Upper lobe of left lung (tissue), 4 donors: ENCODE measurements around the gene RDH14.

ENCODE experiments used
- CTCF ChIP-seq, 6 experiments: fragments of 450-650 bp in 4 of 6; fragments of 200-600 bp in 2 of 6; sonication (generic) in 2 of 6; IDR thresholded peaks; one replicate each; pipeline ENCODE4 v1.5.1; 2016 to 2019; ENCODE audit warnings: antibody characterized with exemption in 6 of 6
- EP300 ChIP-seq, 4 donors: sonication (generic); formaldehyde crosslinking; IDR thresholded peaks; one replicate each; pipeline ENCODE4 v1.5.1; 2017; ENCODE audit warnings: antibody characterized with exemption in 4 of 4, control low read depth in 2 of 4
- POLR2AphosphoS5 ChIP-seq, 2 donors: sonication (generic); formaldehyde crosslinking; IDR thresholded peaks; one replicate each; pipeline ENCODE4 v1.5.1; 2017; ENCODE audit warnings: antibody characterized with exemption in 2 of 2

DNA sequence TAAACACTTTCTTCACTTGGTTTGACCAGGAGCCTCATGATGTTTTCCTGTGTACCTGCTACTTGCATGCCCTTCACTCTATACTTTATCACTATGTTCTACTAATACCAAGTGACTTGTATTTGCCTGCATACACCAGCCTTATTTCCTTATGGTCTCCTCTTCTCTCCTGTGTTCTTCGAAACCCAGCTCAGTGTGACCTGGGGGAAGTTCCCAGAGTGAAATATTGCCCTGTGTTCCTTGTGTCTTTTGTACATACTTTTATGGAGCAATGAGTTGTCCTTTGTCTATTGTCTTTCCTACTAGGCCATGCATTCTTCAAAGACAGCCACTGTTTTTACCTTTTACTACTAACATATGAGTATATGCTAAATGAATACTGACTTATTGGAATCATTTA, 28.3 kb upstream of the RDH14 start:
- TF ChIP-seq CTCF (IDR thresholded peaks at IDR 0.05), result no peak
- no peak for TF ChIP-seq EP300 (IDR thresholded peaks at IDR 0.05)
- TF ChIP-seq POLR2AphosphoS5 (IDR thresholded peaks at IDR 0.05), result no peak
